Stomach (tissue), 4 donors: ENCODE data around the gene PTPN3.

Source experiments
- CTCF ChIP-seq, 7 experiments: fragments of 450-650 bp in 4 of 7; fragments of 200-600 bp in 3 of 7; sonication (generic) in 3 of 7; IDR thresholded peaks; one replicate each; pipeline ENCODE4 v1.5.1; 2016 to 2019; ENCODE audit warnings: antibody characterized with exemption in 7 of 7, control low read depth in 2 of 7, mild to moderate bottlenecking in 1 of 7
- EP300 ChIP-seq: sonication (generic); formaldehyde crosslinking; IDR thresholded peaks from one replicate; pipeline ENCODE4 v1.6.1; 2017; ENCODE audit warnings: antibody characterized with exemption
- POLR2A ChIP-seq, 4 donors: fragments of 450-650 bp; IDR thresholded peaks; one replicate each; pipeline ENCODE4 v1.6.1; 2016; ENCODE audit warnings: antibody characterized with exemption in 4 of 4, control low read depth in 2 of 4, mild to moderate bottlenecking in 1 of 4, moderate library complexity in 1 of 4

GRCh38 chr9:109474944-109475343, 23.2 kb downstream of the PTPN3 start:
- TF ChIP-seq CTCF (IDR thresholded peaks at IDR 0.05) = no peak
- TF ChIP-seq POLR2A (IDR thresholded peaks at IDR 0.05) = no peak
- TF ChIP-seq EP300 = no peak
